Gastroesophageal sphincter (tissue), 4 donors: ENCODE measurements around the gene AGXT2. TPM values are rescaled to one million over a fixed set of nuclear protein-coding genes. Genes with fewer than 3 reads are reported as not detected.
"Not testable (repeated sequence)": the region's sequence is repeated elsewhere in the genome, so short reads cannot be mapped to it uniquely, and the experiment has no call there.

Experiments used
- ATAC-seq: fragments of 150-250 bp; one replicate; pipeline ENCODE4 v1.9.1; 2016; ENCODE audit warnings: mild to moderate bottlenecking, moderate library complexity
- H3K27ac ChIP-seq, 4 donors: fragments of 200-600 bp; sonication (generic) in 3 of 4; 1 replicate in 3 of 4; 2 replicates in 1 of 4; pipeline ENCODE4 v1.5.1; 2016 to 2019
- H3K27me3 ChIP-seq: fragments of 200-600 bp; sonication (generic); one replicate; pipeline ENCODE4 v1.5.1; 2019
- H3K36me3 ChIP-seq, 2 donors: fragments of 200-600 bp; sonication (generic); one replicate each; pipeline ENCODE4 v1.5.1; 2019; ENCODE audit warnings: control low read depth in 1 of 2
- H3K4me1 ChIP-seq, 3 donors: fragments of 200-600 bp; sonication (generic); 1 replicate in 2 of 3; 2 replicates in 1 of 3; pipeline ENCODE4 v1.5.1; 2016 to 2019; ENCODE audit warnings: control low read depth in 2 of 3
- H3K4me3 ChIP-seq, 2 donors: fragments of 200-600 bp; sonication (generic); one replicate each; pipeline ENCODE4 v1.5.1; 2019; ENCODE audit warnings: mild to moderate bottlenecking in 1 of 2, moderate library complexity in 1 of 2
- H3K9me3 ChIP-seq, 3 donors: fragments of 200-600 bp; sonication (generic); one replicate each; pipeline ENCODE4 v1.5.1; 2017 to 2019; ENCODE audit warnings: control low read depth in 2 of 3
- CTCF ChIP-seq, 4 experiments: fragments of 200-600 bp in 2 of 4; fragments of 450-650 bp in 2 of 4; sonication (generic) in 1 of 4; IDR thresholded peaks; one replicate each; pipeline ENCODE4 v1.5.1; 2017 to 2019; ENCODE audit warnings: antibody characterized with exemption in 4 of 4, mild to moderate bottlenecking in 2 of 4, moderate library complexity in 2 of 4
- EP300 ChIP-seq: sonication (generic); formaldehyde crosslinking; IDR thresholded peaks from one replicate; pipeline ENCODE4 v1.6.1; 2017; ENCODE audit warnings: antibody characterized with exemption, mild to moderate bottlenecking
- POLR2A ChIP-seq, 2 donors: fragments of 450-650 bp; IDR thresholded peaks; one replicate each; pipeline ENCODE4 v1.6.1; 2017; ENCODE audit warnings: antibody characterized with exemption in 2 of 2, mild to moderate bottlenecking in 2 of 2, moderate library complexity in 1 of 2
- POLR2AphosphoS5 ChIP-seq: sonication (generic); formaldehyde crosslinking; IDR thresholded peaks from one replicate; pipeline ENCODE4 v1.6.1; 2017; ENCODE audit warnings: antibody characterized with exemption
- WGBS, 2 donors: methylation state at CpG; one replicate each; pipeline ENCODE4 v1.1.5; 2018; ENCODE audit warnings: low coverage in 1 of 2; 5-methylcytosine and 5-hydroxymethylcytosine counted together
- total RNA-seq, 4 donors: library from RNA; depleted of rRNA; stranded (reverse); fragments of >200 nt; gene quantifications; one replicate each; pipeline ENCODE4 v1.1.0, GENCODE V29; 2016

The AGXT2 gene
- total RNA-seq, 4 donors from 2014 or later: not detected

- Histone ChIP-seq H3K36me3 (no peaks in the 10 kb centered on the region), H3K4me3 (no peak overlapping the region), H3K27ac (no peak overlapping the region), H3K4me1 (no peaks in the 10 kb centered on the region), H3K27me3 (peaks cover under 1% of the 10 kb centered on the region), H3K9me3 (no peaks in the 10 kb centered on the region)
- no peak for ATAC-seq
- TF ChIP-seq EP300 (no peak), POLR2AphosphoS5 (no peak), CTCF (IDR thresholded peaks at IDR 0.05) (no peak)
- WGBS, 2 donors: 55 to 84% methylated on average over 2 of the region's 2 CpGs
Observed at GRCh38 chr5:35038891-35039290, 8.9 kb downstream of the AGXT2 start.

- H3K9me3 ChIP-seq: no peaks in the 10 kb centered on the region
- ATAC-seq: no peak
Observed at GRCh38 chr5:35036536-35036935, 11.2 kb downstream of the AGXT2 start.

GRCh38 chr5:35035929-35036328 is 11.8 kb downstream of the AGXT2 start:
- H3K4me3 ChIP-seq, H3K27ac ChIP-seq, H3K9me3 ChIP-seq, H3K27me3 ChIP-seq, H3K4me1 ChIP-seq, H3K36me3 ChIP-seq, ATAC-seq: not testable (repeated sequence)
- WGBS, 2 donors: 59 to 82% methylated on average over 1 to 4 of the region's 4 CpGs

More at GRCh38 chr5:35036536-35036935, 11.2 kb downstream of the AGXT2 start:
- H3K4me3 ChIP-seq: no peak overlapping the region
- H3K27me3 ChIP-seq: no peaks in the 10 kb centered on the region
- TF ChIP-seq CTCF (IDR thresholded peaks at IDR 0.05) (no peak), EP300 (no peak), POLR2A (IDR thresholded peaks at IDR 0.05) (no peak), POLR2AphosphoS5 (no peak)
- WGBS, 2 donors: 85 to 95% methylated on average over 3 of the region's 4 CpGs
- H3K27ac ChIP-seq: no peak overlapping the region
- H3K4me1 ChIP-seq: no peaks in the 10 kb centered on the region
- no peaks in the 10 kb centered on the region for H3K36me3 ChIP-seq

- no peak for ATAC-seq
- no peaks in the 10 kb centered on the region for H3K27me3 ChIP-seq
- 60 to 86% methylated on average over 1 to 3 of the region's 3 CpGs for WGBS, 2 donors
- TF ChIP-seq POLR2A (IDR thresholded peaks at IDR 0.05): no peak
- TF ChIP-seq CTCF (IDR thresholded peaks at IDR 0.05): no peak
- TF ChIP-seq EP300: no peak
- no peak for TF ChIP-seq POLR2AphosphoS5
- no peaks in the 10 kb centered on the region for H3K4me1 ChIP-seq
- no peak overlapping the region for H3K4me3 ChIP-seq
- H3K27ac ChIP-seq: no peak overlapping the region
- no peaks in the 10 kb centered on the region for H3K9me3 ChIP-seq
- H3K36me3 ChIP-seq: no peaks in the 10 kb centered on the region
Observed at GRCh38 chr5:35035271-35035670, 12.5 kb downstream of the AGXT2 start.

- H3K4me1 ChIP-seq: no peaks in the 10 kb centered on the region
- H3K27ac ChIP-seq: no peak overlapping the region
- H3K36me3 ChIP-seq: no peaks in the 10 kb centered on the region
- no peak for TF ChIP-seq EP300
- no peak for TF ChIP-seq POLR2A (IDR thresholded peaks at IDR 0.05)
- TF ChIP-seq CTCF (IDR thresholded peaks at IDR 0.05): no peak
- no peak for TF ChIP-seq POLR2AphosphoS5
- 55 to 72% methylated on average over 4 to 5 of the region's 6 CpGs for WGBS, 2 donors
- H3K9me3 ChIP-seq: no peaks in the 10 kb centered on the region
- ATAC-seq: no peak
- no peaks in the 10 kb centered on the region for H3K27me3 ChIP-seq
- H3K4me3 ChIP-seq: no peak overlapping the region
Observed at GRCh38 chr5:35032356-35032755, 15.4 kb downstream of the AGXT2 start.

- H3K27me3 ChIP-seq: no peaks in the 10 kb centered on the region
- H3K4me3 ChIP-seq: no peak overlapping the region
- H3K36me3 ChIP-seq: no peaks in the 10 kb centered on the region
- no peaks in the 10 kb centered on the region for H3K4me1 ChIP-seq
- 53 to 67% methylated on average over 4 to 5 of the region's 5 CpGs for WGBS, 2 donors
- no peak for ATAC-seq
- no peak for TF ChIP-seq CTCF (IDR thresholded peaks at IDR 0.05)
- no peaks in the 10 kb centered on the region for H3K9me3 ChIP-seq
- no peak overlapping the region for H3K27ac ChIP-seq
Observed at GRCh38 chr5:35031276-35031675, 16.5 kb downstream of the AGXT2 start.
